A549 treated with Hydrocortisone at 1 μM for 4 hours (cell line): Measurements from ENCODE around the gene ITPR1. TPM values are rescaled to one million over a fixed set of nuclear protein-coding genes. Genes with fewer than 3 reads are reported as not detected.

Experiments used
- total RNA-seq: library from RNA; stranded (reverse); fragments of 200-300 nt; extraction: Qiagen RNA extraction; gene quantifications from 5 replicates; pipeline ENCODE4 v1.2.3, GENCODE V29; 2022

Gene ITPR1
- total RNA-seq, result 4.0 to 6.6 TPM (median 5.8 TPM) in 5 replicates

GRCh38 chr3:4493014-4493940 is at the start of gene ITPR1:
Gene ITPR1, plus strand, starts transcription at chr3:4493348. Its CDS starts 23,144 bp downstream, at chr3:4516492.

GRCh38 chr3:4466741-4467521 is 26.2 kb upstream of the ITPR1 start, which contains the start of gene SUMF1:
Gene SUMF1, minus strand, starts transcription at chr3:4467269. Its CDS starts 24 bp downstream, at chr3:4467245.

Other genes starting within 250 kb of the ITPR1 start
- 6.6 to 8.7 TPM (median 8.5 TPM) in 5 replicates for gene SETMAR, start 190.0 kb upstream of the ITPR1 start, total RNA-seq
- gene SUMF1, start 26.1 kb upstream of the ITPR1 start, total RNA-seq, result 19.8 to 22.9 TPM (median 20.4 TPM) in 5 replicates